Neural cell (in vitro differentiated cells): Measurements from ENCODE around the gene DNM2. TPM values are rescaled to one million over a fixed set of nuclear protein-coding genes. Genes with fewer than 3 reads are reported as not detected.

ENCODE experiments used
- H2AFZ ChIP-seq: fragments of 200-600, 300-800 bp; sonication (generic), shearing (Covaris generic); 2 replicates; pipeline ENCODE4 v1.6.0; 2014; ENCODE audit warnings: low read depth, mild to moderate bottlenecking, antibody characterized with exemption, low read length, moderate library complexity
- H3F3A ChIP-seq: fragments of 200-600 bp; shearing (Covaris generic); 2 replicates; pipeline ENCODE4 v1.6.1; 2016; ENCODE audit warnings: mild to moderate bottlenecking, moderate library complexity, mixed read lengths, antibody characterized with exemption, low read length; ENCODE audit not compliant: insufficient read depth, poor library complexity, severe bottlenecking
- H3K27ac ChIP-seq: fragments of 200-600, 300-800 bp; sonication (generic), shearing (Covaris generic); 2 replicates; pipeline ENCODE4 v1.5.1; 2014; ENCODE audit warnings: mild to moderate bottlenecking, low read length, moderate library complexity
- H3K27me3 ChIP-seq: fragments of 300-800, 200-600 bp; sonication (generic), shearing (Covaris generic); 2 replicates; pipeline ENCODE4 v1.6.0; 2014; ENCODE audit warnings: mild to moderate bottlenecking, low read depth, low read length, moderate library complexity; ENCODE audit not compliant: insufficient read depth
- H3K36me3 ChIP-seq: fragments of 300-800, 200-600 bp; sonication (generic), shearing (Covaris generic); 2 replicates; pipeline ENCODE4 v1.5.1; 2014; ENCODE audit warnings: mild to moderate bottlenecking, antibody characterized with exemption, low read length, moderate library complexity; ENCODE audit not compliant: insufficient read depth
- H3K4me2 ChIP-seq: fragments of 300-800, 200-600 bp; sonication (generic), shearing (Covaris generic); 2 replicates; pipeline ENCODE4 v1.6.0; 2014; ENCODE audit warnings: mild to moderate bottlenecking, low read length
- H3K4me3 ChIP-seq: fragments of 300-800, 200-600 bp; sonication (generic), shearing (Covaris generic); 2 replicates; pipeline ENCODE4 v1.5.1; 2014; ENCODE audit warnings: mild to moderate bottlenecking, low read length, moderate library complexity
- H3K79me2 ChIP-seq: fragments of 200-600 bp; shearing (Covaris generic); replicated peaks from 2 replicates; pipeline ENCODE4 v1.6.0; 2014; ENCODE audit warnings: mild to moderate bottlenecking, low read length, moderate library complexity; ENCODE audit not compliant: insufficient read depth
- H3K9ac ChIP-seq: fragments of 300-800, 200-600 bp; sonication (generic), shearing (Covaris generic); 2 replicates; pipeline ENCODE4 v1.6.1; 2016; ENCODE audit warnings: mild to moderate bottlenecking, low read length, mixed read lengths
- H3K9me2 ChIP-seq: fragments of 200-600 bp; shearing (Covaris generic); 2 replicates; pipeline ENCODE4 v1.6.1; 2016; ENCODE audit warnings: mild to moderate bottlenecking, low read length, mixed read lengths; ENCODE audit not compliant: insufficient read depth
- H3K9me3 ChIP-seq: fragments of 200-600, 300-800 bp; sonication (generic), shearing (Covaris generic); 2 replicates; pipeline ENCODE4 v1.6.1; 2016; ENCODE audit warnings: mild to moderate bottlenecking, mixed run types, low read length, moderate library complexity, mixed read lengths
- H4K20me1 ChIP-seq: fragments of 200-600 bp; shearing (Covaris generic); 2 replicates; pipeline ENCODE4 v1.6.1; 2016; ENCODE audit warnings: mild to moderate bottlenecking, mixed run types; ENCODE audit not compliant: insufficient read depth
- CTCF ChIP-seq: fragments of 450-650 bp; IDR thresholded peaks from 2 replicates; pipeline ENCODE4 v1.5.1; 2014; ENCODE audit warnings: antibody characterized with exemption, mild to moderate bottlenecking, moderate library complexity; ENCODE audit not compliant: poor library complexity, severe bottlenecking
- EP300 ChIP-seq: fragments of 450-650 bp; conservative IDR thresholded peaks from 2 replicates; pipeline ENCODE4 v1.6.1; 2014; ENCODE audit warnings: antibody characterized with exemption, mild to moderate bottlenecking, moderate library complexity; ENCODE audit not compliant: poor library complexity, severe bottlenecking
- EZH2 ChIP-seq: fragments of 200-600, 300-800 bp; shearing (Covaris generic), sonication (generic); IDR thresholded peaks from 2 replicates; pipeline ENCODE4 v1.6.1; 2014; ENCODE audit warnings: antibody characterized with exemption, low read length, borderline replicate concordance, mild to moderate bottlenecking; ENCODE audit not compliant: insufficient read depth, poor library complexity, severe bottlenecking
- MXI1 ChIP-seq: fragments of 450-650 bp; conservative IDR thresholded peaks from 2 replicates; pipeline ENCODE4 v1.6.1; 2014; ENCODE audit warnings: antibody characterized with exemption, mild to moderate bottlenecking; ENCODE audit not compliant: poor library complexity, severe bottlenecking
- POLR2AphosphoS5 ChIP-seq: IDR thresholded peaks from 2 replicates; pipeline ENCODE4 v1.6.1; 2012
- RAD21 ChIP-seq: fragments of 450-650 bp; conservative IDR thresholded peaks from 2 replicates; pipeline ENCODE4 v1.6.1; 2014; ENCODE audit warnings: antibody characterized with exemption, mild to moderate bottlenecking, moderate library complexity
- SMC3 ChIP-seq: fragments of 450-650 bp; conservative IDR thresholded peaks from 2 replicates; pipeline ENCODE4 v1.6.1; 2014; ENCODE audit warnings: antibody characterized with exemption, mild to moderate bottlenecking, moderate library complexity; ENCODE audit not compliant: poor library complexity
- TAF1 ChIP-seq: IDR thresholded peaks from 2 replicates; pipeline ENCODE4 v1.6.1; 2012; ENCODE audit warnings: low read depth
- polyA plus RNA-seq: library from polyadenylated mRNA; depleted of rRNA; stranded (reverse); fragments of >200 nt; gene quantifications from 2 replicates; pipeline ENCODE4 v1.2.3, GENCODE V29; 2014
- TF ChIP-seq, protein P1 (sequence below): IDR thresholded peaks from 2 replicates; pipeline ENCODE4 v1.6.1; 2012; ENCODE audit warnings: borderline replicate concordance

Gene DNM2
- polyA plus RNA-seq, 1 donor from 2014 or later: 31.4 TPM

GRCh38 chr19:10839114-10840050 lies 121.5 kb downstream of the DNM2 start:
- TF ChIP-seq MXI1: no peak
- no peak for TF ChIP-seq POLR2AphosphoS5
- TF ChIP-seq, protein P1, sequence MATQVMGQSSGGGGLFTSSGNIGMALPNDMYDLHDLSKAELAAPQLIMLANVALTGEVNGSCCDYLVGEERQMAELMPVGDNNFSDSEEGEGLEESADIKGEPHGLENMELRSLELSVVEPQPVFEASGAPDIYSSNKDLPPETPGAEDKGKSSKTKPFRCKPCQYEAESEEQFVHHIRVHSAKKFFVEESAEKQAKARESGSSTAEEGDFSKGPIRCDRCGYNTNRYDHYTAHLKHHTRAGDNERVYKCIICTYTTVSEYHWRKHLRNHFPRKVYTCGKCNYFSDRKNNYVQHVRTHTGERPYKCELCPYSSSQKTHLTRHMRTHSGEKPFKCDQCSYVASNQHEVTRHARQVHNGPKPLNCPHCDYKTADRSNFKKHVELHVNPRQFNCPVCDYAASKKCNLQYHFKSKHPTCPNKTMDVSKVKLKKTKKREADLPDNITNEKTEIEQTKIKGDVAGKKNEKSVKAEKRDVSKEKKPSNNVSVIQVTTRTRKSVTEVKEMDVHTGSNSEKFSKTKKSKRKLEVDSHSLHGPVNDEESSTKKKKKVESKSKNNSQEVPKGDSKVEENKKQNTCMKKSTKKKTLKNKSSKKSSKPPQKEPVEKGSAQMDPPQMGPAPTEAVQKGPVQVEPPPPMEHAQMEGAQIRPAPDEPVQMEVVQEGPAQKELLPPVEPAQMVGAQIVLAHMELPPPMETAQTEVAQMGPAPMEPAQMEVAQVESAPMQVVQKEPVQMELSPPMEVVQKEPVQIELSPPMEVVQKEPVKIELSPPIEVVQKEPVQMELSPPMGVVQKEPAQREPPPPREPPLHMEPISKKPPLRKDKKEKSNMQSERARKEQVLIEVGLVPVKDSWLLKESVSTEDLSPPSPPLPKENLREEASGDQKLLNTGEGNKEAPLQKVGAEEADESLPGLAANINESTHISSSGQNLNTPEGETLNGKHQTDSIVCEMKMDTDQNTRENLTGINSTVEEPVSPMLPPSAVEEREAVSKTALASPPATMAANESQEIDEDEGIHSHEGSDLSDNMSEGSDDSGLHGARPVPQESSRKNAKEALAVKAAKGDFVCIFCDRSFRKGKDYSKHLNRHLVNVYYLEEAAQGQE: no peak

DNA sequence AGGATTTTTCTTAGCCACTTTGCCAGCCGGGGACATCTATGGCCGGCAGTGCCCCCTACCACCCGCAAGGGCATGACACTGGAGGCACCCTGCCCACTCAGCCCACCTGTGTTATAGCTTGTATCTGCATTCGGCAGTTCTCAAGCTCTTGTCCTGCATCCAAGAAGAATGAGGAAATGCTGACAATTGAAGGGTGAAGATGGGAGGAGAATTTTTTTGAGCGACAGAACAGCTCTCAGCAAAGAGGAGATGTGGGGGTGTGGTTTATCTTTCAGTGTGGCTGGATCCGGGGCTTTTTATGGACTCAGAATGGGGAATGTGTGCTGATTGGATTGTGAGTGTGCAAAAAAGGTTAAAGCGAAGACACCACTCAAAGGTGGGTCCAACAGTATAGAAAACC lies 124.9 kb downstream of the DNM2 start:
- no peak overlapping the region for H3K27ac ChIP-seq

More at GRCh38 chr19:10839114-10840050, 121.5 kb downstream of the DNM2 start:
- Histone ChIP-seq H3F3A (no peaks in the 10 kb centered on the region), H3K27me3 (no peaks in the 10 kb centered on the region), H3K4me3 (no peak overlapping the region), H3K4me2 (no peak overlapping the region), H3K9ac (no peak overlapping the region), H2AFZ (no peak overlapping the region), H3K9me3 (no peaks in the 10 kb centered on the region), H3K27ac (no peak overlapping the region), H3K9me2 (no peaks in the 10 kb centered on the region), H4K20me1 (no peaks in the 10 kb centered on the region), H3K79me2 (no peaks in the 10 kb centered on the region), H3K36me3 (no peaks in the 10 kb centered on the region)

More for the DNA sequence above, 124.9 kb downstream of the DNM2 start:
- Histone ChIP-seq H4K20me1 (no peaks in the 10 kb centered on the region), H3K9me2 (no peaks in the 10 kb centered on the region), H3K9ac (no peak overlapping the region), H3K9me3 (peaks cover 4% of the 10 kb centered on the region), H2AFZ (no peak overlapping the region), H3K4me2 (no peak overlapping the region), H3F3A (no peaks in the 10 kb centered on the region), H3K36me3 (no peaks in the 10 kb centered on the region), H3K79me2 (no peaks in the 10 kb centered on the region), H3K27me3 (no peaks in the 10 kb centered on the region), H3K4me3 (no peak overlapping the region)
- TF ChIP-seq EZH2 (no peak), SMC3 (no peak), MXI1 (no peak), TAF1 (no peak), POLR2AphosphoS5 (no peak), RAD21 (no peak), CTCF (no peak), EP300 (no peak)
- TF ChIP-seq, protein P1: no peak
